MCF 10A (cell line): Measurements from ENCODE around the gene MED15. TPM values are rescaled to one million over a fixed set of nuclear protein-coding genes. Genes with fewer than 3 reads are reported as not detected.
"Not testable (repeated sequence)": the region's sequence is repeated elsewhere in the genome, so short reads cannot be mapped to it uniquely, and the experiment has no call there.

Source experiments
- BruUV-seq: library from RNA; stranded (reverse); fragments of 400-500 nt; replicated peaks from 2 replicates; lab custom pipeline; 2021; lab: Mats Ljungman, UMichigan
- CTCF ChIA-PET: fragments of 300-600 bp; sonication (Branson Sonifier 250); formaldehyde crosslinking; extraction: SDS; loops from one replicate; lab custom pipeline; 2021; ENCODE audit warnings: antibody characterized with exemption, inconsistent platforms; lab: Yijun Ruan, JAX
- POLR2A ChIA-PET: fragments of 300-600, 350-650 bp; sonication (Branson Sonifier 250); formaldehyde crosslinking; extraction: SDS; loops from one replicate; lab custom pipeline; 2020; ENCODE audit warnings: antibody characterized with exemption, inconsistent platforms; lab: Yijun Ruan, JAX
- DNase-seq: peaks from one replicate; pipeline ENCODE4 v3.0.0-alpha.2; 2018; ENCODE audit not compliant: unreplicated experiment
- H3K27ac Mint-ChIP-seq: one replicate; pipeline ENCODE4 v1.8.0; 2022; ENCODE audit warnings: mild to moderate bottlenecking, low read depth, mixed read lengths; ENCODE audit not compliant: unreplicated experiment
- H3K27me3 Mint-ChIP-seq: one replicate; pipeline ENCODE4 v1.8.0; 2022; ENCODE audit warnings: mixed read lengths; ENCODE audit not compliant: insufficient read depth, unreplicated experiment
- H3K36me3 Mint-ChIP-seq: one replicate; pipeline ENCODE4 v1.8.0; 2022; ENCODE audit warnings: mild to moderate bottlenecking, moderate library complexity, mixed read lengths; ENCODE audit not compliant: insufficient read depth, unreplicated experiment
- H3K4me1 Mint-ChIP-seq: one replicate; pipeline ENCODE4 v1.8.0; 2022; ENCODE audit warnings: mixed read lengths; ENCODE audit not compliant: insufficient read depth, unreplicated experiment
- H3K4me3 Mint-ChIP-seq: one replicate; pipeline ENCODE4 v1.8.0; 2022; ENCODE audit warnings: mild to moderate bottlenecking, moderate library complexity, mixed read lengths; ENCODE audit not compliant: unreplicated experiment
- H3K9me3 Mint-ChIP-seq: one replicate; pipeline ENCODE4 v1.8.0; 2022; ENCODE audit warnings: mixed read lengths; ENCODE audit not compliant: unreplicated experiment
- intact Hi-C: fragments of 100-400 bp; cut with micrococcal nuclease; formaldehyde crosslinking; loops from 2 replicates; pipeline ENCODE4 v1.14.1; 2022
- total RNA-seq: library from RNA; stranded (reverse); gene quantifications from 2 replicates; pipeline ENCODE4 v1.2.3, GENCODE V29; 2022
- TF ChIP-seq, protein P1 (sequence below): fragments of 200-600 bp; IDR thresholded peaks from one replicate; pipeline ENCODE4 v1.8.0; 2022; ENCODE audit warnings: antibody characterized with exemption, mild to moderate bottlenecking; ENCODE audit not compliant: unreplicated experiment

Gene MED15
- total RNA-seq, 1 experiment from 2014 or later: 122 TPM

DNA sequence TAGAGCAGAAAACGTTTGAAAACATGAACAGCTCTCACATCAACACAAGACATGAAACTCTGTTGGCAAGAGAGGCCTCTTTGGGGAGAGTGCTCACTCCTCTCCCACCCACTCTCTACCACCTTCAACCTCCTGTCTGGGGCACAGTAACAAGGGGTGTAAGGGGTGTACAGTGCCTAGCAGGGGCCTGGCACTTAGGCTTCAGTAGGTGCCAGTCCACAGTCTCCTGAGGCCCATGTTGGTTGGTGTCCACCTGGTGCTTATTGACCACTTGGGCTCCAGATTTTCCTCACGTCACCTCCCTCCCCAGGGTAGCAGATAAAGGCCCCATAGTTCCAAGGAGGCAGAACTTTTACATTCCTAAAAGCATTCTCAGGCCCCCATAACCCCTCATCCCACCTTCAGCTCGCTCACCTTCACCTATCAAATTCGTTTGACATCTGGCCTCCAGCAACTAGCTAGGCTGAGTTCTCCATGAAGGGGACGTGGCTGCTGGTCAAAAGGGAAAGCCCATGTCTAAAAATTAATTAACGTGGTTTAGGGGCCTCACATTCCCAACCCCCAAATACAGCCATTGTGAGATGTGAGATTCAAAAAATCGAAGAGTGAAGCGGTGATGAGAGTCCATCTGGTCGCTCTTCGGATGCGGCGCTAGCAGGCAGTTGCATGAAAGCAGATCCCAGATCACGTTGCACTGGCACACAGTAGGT is 712 bp upstream of the MED15 start:
- TF ChIP-seq, protein P1, sequence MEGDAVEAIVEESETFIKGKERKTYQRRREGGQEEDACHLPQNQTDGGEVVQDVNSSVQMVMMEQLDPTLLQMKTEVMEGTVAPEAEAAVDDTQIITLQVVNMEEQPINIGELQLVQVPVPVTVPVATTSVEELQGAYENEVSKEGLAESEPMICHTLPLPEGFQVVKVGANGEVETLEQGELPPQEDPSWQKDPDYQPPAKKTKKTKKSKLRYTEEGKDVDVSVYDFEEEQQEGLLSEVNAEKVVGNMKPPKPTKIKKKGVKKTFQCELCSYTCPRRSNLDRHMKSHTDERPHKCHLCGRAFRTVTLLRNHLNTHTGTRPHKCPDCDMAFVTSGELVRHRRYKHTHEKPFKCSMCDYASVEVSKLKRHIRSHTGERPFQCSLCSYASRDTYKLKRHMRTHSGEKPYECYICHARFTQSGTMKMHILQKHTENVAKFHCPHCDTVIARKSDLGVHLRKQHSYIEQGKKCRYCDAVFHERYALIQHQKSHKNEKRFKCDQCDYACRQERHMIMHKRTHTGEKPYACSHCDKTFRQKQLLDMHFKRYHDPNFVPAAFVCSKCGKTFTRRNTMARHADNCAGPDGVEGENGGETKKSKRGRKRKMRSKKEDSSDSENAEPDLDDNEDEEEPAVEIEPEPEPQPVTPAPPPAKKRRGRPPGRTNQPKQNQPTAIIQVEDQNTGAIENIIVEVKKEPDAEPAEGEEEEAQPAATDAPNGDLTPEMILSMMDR: no peak
- Mint-ChIP-seq H3K9me3 (no peaks in the 10 kb centered on the region), H3K27me3 (no peaks in the 10 kb centered on the region), H3K27ac (peak overlapping the region; percentile 99), H3K4me1 (peaks cover 42% of the 10 kb centered on the region), H3K4me3 (peak overlapping the region; percentile 90), H3K36me3 (peaks cover 36% of the 10 kb centered on the region)
- no TSS peak for BruUV-seq
- no peak for DNase-seq
- ChIA-PET POLR2A (interaction anchor here (0.8 to 16.3 kb wide), 9 partner anchors 8 to 197 kb away, joined by 3 to 332 read pairs (median 11); partner anchors contain the start of gene KLHL22), CTCF (interaction anchor here (0.6 to 2.0 kb wide), 4 partner anchors 12 to 62 kb away, joined by 3 to 7 read pairs (median 4); no protein-coding TSS in a partner anchor)
- intact Hi-C loops: no loop called here

DNA sequence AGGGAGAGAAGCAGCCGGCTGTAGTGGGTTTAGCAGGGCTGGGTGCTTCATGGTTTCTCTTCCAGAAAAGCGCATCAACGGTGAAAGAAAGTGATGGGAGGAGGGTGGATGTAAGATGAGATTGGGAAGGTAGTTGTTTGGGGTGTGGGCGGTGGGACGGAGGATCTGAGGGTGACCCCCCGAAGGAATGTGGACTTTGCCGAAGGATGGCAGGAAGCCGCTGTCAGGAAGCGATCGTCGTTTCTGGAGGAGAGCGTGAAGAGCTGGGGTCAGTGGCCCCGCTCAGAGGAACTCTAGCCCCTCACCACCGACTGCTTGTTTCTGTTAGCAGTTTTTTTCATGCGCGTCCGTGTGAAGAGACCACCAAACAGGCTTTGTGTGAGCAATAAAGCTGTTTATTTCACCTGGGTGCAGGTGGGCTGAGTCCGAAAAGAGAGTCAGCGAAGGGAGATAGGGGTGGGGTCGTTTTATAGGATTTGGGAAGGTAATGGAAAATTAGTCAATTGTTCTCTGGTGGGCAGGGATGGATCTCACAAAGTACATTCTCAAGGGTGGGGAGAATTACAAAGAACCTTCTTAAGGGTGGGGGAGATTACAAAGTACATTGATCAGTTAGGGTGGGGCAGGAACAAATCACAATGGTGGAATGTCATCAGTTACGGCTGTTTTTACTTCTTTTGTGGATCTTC is 801 bp downstream of the MED15 start:
- POLR2A ChIA-PET: interaction anchor here (0.6 to 16.3 kb wide), 19 partner anchors 9 to 1029 kb away, joined by 3 to 332 read pairs (median 6); partner anchors contain the start of genes CDC45, KLHL22, TRMT2A and UFD1
- not testable (repeated sequence) for H3K9me3 Mint-ChIP-seq, H3K27me3 Mint-ChIP-seq, BruUV-seq, DNase-seq
- H3K4me3 Mint-ChIP-seq: peak overlapping the region; percentile 90
- H3K36me3 Mint-ChIP-seq: peaks cover 30% of the 10 kb centered on the region
- CTCF ChIA-PET: interaction anchor here (0.7 to 2.0 kb wide), 4 partner anchors 16 to 60 kb away, joined by 3 to 11 read pairs (median 8); no protein-coding TSS in a partner anchor
- intact Hi-C loops: loop anchor here (2.0 kb wide), 1 partner anchor 61 kb away; no protein-coding TSS in a partner anchor
- peak overlapping the region; percentile 99 for H3K27ac Mint-ChIP-seq
- H3K4me1 Mint-ChIP-seq: peaks cover 50% of the 10 kb centered on the region

DNA sequence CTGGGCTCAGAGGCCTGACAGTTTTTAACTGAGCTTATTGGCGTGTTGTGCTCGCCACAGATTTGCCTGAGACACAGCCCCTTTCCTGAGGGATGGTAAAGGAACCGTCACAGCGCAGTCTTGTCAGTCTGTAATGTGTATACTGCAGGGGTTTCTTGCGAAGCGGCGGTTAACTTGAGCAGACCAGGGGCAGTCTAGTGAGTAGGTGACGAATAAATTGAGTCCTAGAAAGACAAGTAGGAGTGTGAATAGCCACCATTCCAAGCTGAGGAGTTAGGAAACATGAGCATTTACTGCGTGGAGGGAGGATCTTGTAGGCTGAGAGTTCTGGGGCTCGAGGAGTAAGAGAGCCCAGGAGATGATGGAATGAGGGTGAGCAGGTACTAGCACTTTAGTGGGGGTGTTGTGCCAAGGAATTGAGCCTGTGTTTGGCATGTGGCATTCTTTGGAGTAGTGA is 1.4 kb downstream of the MED15 start:
- Mint-ChIP-seq H3K4me1 (peaks cover 47% of the 10 kb centered on the region), H3K27ac (peak overlapping the region; percentile 99), H3K27me3 (no peaks in the 10 kb centered on the region), H3K36me3 (peaks cover 30% of the 10 kb centered on the region), H3K9me3 (no peaks in the 10 kb centered on the region), H3K4me3 (peak overlapping the region; percentile 90)
- POLR2A ChIA-PET: interaction anchor here (0.7 to 16.3 kb wide), 16 partner anchors 8 to 1029 kb away, joined by 3 to 332 read pairs (median 6); partner anchors contain the start of genes CDC45, KLHL22, TRMT2A and UFD1
- TF ChIP-seq, protein P1: no peak
- CTCF ChIA-PET: interaction anchor here (1.1 to 1.6 kb wide), 3 partner anchors 22 to 58 kb away, joined by 6 to 11 read pairs (median 8); no protein-coding TSS in a partner anchor
- DNase-seq: no peak
- BruUV-seq: TSS peak; percentile 91
- intact Hi-C loops: loop anchor here (2.0 kb wide), 1 partner anchor 60 kb away; no protein-coding TSS in a partner anchor

DNA sequence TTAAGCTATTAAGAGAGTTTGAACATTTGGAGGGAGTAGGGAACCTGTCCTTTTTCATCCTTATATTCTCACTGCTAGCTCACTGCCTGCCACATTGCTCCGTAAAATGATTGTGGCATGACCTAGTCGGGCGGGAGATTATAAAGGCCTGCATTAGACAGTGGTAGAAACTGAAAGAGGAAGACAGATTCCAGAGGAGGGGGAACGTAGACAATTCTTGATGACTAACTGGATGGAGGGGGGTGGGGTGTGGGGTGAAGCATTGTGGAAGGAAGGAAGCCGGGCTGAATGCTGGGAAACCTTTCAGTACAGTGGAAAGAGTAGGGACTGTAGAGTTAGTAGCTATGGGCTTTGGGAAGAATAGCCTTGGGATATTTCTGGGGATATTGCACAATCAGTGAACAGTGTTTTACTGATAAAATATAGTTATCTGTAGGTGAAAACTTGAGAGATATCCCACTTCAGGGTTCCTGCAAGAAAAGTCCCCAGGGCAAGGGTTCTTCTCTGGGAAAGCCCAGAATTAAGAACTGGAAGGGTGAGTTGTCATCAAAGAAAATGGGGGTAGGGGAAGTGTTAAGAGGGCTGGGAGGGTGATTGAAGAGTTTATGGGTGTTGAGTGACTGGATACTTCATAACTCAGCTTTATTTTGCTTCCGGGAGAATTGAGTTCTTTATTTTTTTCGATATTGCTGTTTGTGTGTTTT is 2.1 kb downstream of the MED15 start:
- CTCF ChIA-PET: interaction anchor here (0.6 to 1.6 kb wide), 5 partner anchors 15 to 96 kb away, joined by 3 to 11 read pairs (median 6); no protein-coding TSS in a partner anchor
- Mint-ChIP-seq H3K4me3 (peak overlapping the region; percentile 90), H3K27me3 (no peaks in the 10 kb centered on the region), H3K27ac (peak overlapping the region; percentile 99), H3K9me3 (no peaks in the 10 kb centered on the region), H3K4me1 (peaks cover 47% of the 10 kb centered on the region), H3K36me3 (peaks cover 35% of the 10 kb centered on the region)
- DNase-seq: peak; percentile 89
- POLR2A ChIA-PET: interaction anchor here (0.9 to 16.3 kb wide), 15 partner anchors 7 to 410 kb away, joined by 3 to 332 read pairs (median 6); partner anchors contain the start of gene KLHL22
- intact Hi-C loops: loop anchor here (2.0 kb wide), 1 partner anchor 59 kb away; no protein-coding TSS in a partner anchor
- no TSS peak for BruUV-seq
- TF ChIP-seq, protein P1: no peak
